Measurements from ENCODE around the gene EGFL7.

Gene EGFL7

GRCh38 chr9:136671646-136672430 lies 9.1 kb downstream of the EGFL7 start:
- Mint-ChIP-seq H3K4me3 (no peak overlapping the region), H3K27me3 (peaks cover 2% of the 10 kb centered on the region), H3K9me3 (no peaks in the 10 kb centered on the region), H3K36me3 (no peaks in the 10 kb centered on the region), H3K27ac (no peak overlapping the region), H3K4me1 (no peaks in the 10 kb centered on the region)

DNA sequence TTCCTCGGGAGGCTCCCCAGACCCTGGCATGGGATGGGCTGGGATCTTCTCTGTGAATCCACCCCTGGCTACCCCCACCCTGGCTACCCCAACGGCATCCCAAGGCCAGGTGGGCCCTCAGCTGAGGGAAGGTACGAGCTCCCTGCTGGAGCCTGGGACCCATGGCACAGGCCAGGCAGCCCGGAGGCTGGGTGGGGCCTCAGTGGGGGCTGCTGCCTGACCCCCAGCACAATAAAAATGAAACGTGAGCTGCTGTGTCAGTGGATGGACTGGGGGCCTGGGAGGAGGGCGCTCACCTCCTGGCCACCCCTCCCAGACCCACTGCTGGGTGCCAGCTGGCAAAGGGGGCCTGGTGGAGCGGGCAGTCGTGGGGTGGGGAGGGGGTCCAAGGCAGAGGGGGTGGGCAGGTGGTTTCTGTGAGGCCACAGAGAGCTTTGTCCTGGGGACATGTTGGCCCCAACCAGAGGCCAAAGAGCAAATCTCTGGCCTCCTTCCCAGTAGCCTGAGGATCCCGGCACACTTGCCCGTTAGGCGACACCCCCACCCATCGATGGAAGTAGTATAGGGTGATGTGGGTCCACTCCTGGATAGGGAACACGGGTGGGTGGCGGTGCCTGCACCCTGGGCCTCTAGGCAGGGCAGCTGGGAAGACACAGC lies 9.8 kb downstream of the EGFL7 start:
- no peak overlapping the region for H3K4me3 Mint-ChIP-seq
- H3K4me1 Mint-ChIP-seq, result no peaks in the 10 kb centered on the region
- no peaks in the 10 kb centered on the region for H3K9me3 Mint-ChIP-seq
- H3K27me3 Mint-ChIP-seq, result peaks cover 2% of the 10 kb centered on the region
- H3K36me3 Mint-ChIP-seq, result no peaks in the 10 kb centered on the region
- no peak overlapping the region for H3K27ac Mint-ChIP-seq

- H3K27ac Mint-ChIP-seq, result no peak overlapping the region
- no peaks in the 10 kb centered on the region for H3K4me1 Mint-ChIP-seq
- H3K36me3 Mint-ChIP-seq, result no peaks in the 10 kb centered on the region
- no peak overlapping the region for H3K4me3 Mint-ChIP-seq
- H3K9me3 Mint-ChIP-seq, result no peaks in the 10 kb centered on the region
- peaks cover 2% of the 10 kb centered on the region for H3K27me3 Mint-ChIP-seq
Observed at GRCh38 chr9:136673088-136673974, 10.6 kb downstream of the EGFL7 start.

DNA sequence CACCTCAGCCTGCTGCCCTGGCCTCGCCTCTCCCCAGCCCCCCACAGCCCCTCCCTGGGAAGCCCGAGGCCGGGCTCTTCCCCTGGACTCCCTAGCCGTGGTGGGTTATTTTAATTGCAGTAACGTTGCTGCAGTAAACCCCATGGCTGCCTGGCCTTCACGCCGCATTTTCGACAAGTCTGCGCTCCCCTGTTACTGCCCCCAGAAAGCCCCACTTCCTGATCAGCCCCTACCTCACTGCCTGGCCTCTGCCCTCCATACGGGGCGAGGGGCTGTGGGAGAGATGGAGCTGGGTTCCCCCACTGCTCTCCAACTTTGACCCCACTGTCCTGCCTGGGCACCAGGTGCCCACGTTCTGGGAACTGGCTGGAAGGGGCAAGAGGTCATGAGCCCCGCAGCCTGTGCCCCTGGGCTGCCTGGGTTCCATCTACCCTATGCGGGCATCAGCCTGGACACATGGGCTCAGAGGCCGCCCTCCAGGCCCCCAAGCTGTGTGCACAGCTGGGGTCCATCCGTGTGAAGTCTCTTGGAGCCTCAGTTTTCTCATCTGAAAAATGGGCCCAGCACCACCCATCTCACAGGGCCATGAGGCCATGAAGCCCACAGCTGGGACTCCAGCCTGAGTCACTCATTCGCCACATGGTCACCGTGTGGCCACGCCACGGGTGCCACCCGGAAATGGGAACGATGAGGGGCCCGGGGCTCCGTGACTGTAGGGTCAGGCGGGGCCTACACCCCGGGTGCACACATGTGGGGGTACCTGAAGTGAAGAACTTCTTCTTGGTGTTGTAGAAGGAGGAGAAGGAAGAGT lies 11.5 kb downstream of the EGFL7 start:
- H3K9me3 Mint-ChIP-seq, result no peaks in the 10 kb centered on the region
- H3K4me1 Mint-ChIP-seq, result no peaks in the 10 kb centered on the region
- H3K27me3 Mint-ChIP-seq, result no peaks in the 10 kb centered on the region
- no peak overlapping the region for H3K4me3 Mint-ChIP-seq
- H3K27ac Mint-ChIP-seq, result peak overlapping the region; percentile 30
- no peaks in the 10 kb centered on the region for H3K36me3 Mint-ChIP-seq

GRCh38 chr9:136674786-136675349 lies 12.2 kb downstream of the EGFL7 start:
- Mint-ChIP-seq H3K4me1 (no peaks in the 10 kb centered on the region), H3K4me3 (no peak overlapping the region), H3K27me3 (no peaks in the 10 kb centered on the region), H3K9me3 (no peaks in the 10 kb centered on the region), H3K36me3 (no peaks in the 10 kb centered on the region), H3K27ac (no peak overlapping the region)

DNA sequence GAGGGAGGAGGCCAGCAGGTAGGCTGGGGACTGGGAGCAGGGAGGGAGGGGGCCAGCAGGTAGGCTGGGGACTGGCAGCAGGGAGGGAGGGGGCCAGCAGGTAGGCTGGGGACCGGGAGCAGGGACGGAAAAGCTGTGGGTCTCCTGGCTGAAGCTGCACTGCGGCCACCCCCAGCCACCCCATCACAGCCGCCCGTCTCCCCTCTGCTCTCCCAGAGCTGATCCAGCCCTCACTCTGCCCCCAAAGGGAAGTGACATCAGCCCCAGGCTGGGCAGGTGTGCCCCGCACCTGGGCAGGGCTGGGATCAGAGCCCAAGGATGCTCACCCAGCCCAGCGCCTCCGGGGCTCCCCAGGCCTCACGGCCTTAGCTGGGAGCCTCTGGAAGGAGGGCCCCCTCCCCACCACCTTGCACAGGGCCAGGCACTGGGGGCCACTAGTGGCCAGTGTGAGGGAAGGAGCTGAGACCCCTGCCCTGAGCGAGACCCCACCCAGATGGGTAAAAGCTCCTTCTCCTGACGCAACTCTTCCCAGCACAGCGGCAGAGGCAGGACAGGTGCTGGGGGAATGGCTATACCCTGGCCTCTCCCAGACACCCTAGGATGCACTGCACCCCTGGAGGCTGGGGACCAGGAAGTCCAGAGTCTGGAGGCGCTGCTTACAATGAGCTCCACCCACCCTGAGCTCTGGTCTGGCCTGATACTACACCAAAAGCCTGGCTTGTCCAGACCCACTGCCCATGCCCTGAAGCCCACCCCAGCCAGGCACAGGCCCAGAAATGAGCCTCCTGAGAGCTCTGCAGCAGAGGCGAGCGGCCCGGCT lies 13.0 kb downstream of the EGFL7 start:
- Mint-ChIP-seq H3K9me3 (no peaks in the 10 kb centered on the region), H3K27ac (no peak overlapping the region), H3K4me3 (no peak overlapping the region), H3K4me1 (no peaks in the 10 kb centered on the region), H3K36me3 (no peaks in the 10 kb centered on the region), H3K27me3 (no peaks in the 10 kb centered on the region)

GRCh38 chr9:136676297-136676794 lies 13.6 kb downstream of the EGFL7 start:
- H3K4me3 Mint-ChIP-seq, result no peak overlapping the region
- no peaks in the 10 kb centered on the region for H3K9me3 Mint-ChIP-seq
- no peaks in the 10 kb centered on the region for H3K4me1 Mint-ChIP-seq
- no peaks in the 10 kb centered on the region for H3K36me3 Mint-ChIP-seq
- H3K27ac Mint-ChIP-seq, result no peak overlapping the region
- H3K27me3 Mint-ChIP-seq, result no peaks in the 10 kb centered on the region

GRCh38 chr9:136676920-136677686 lies 14.4 kb downstream of the EGFL7 start:
- H3K9me3 Mint-ChIP-seq, result no peaks in the 10 kb centered on the region
- no peaks in the 10 kb centered on the region for H3K4me1 Mint-ChIP-seq
- H3K36me3 Mint-ChIP-seq, result no peaks in the 10 kb centered on the region
- H3K27ac Mint-ChIP-seq, result no peak overlapping the region
- no peaks in the 10 kb centered on the region for H3K27me3 Mint-ChIP-seq
- no peak overlapping the region for H3K4me3 Mint-ChIP-seq

- no peaks in the 10 kb centered on the region for H3K36me3 Mint-ChIP-seq
- H3K4me1 Mint-ChIP-seq, result no peaks in the 10 kb centered on the region
- no peak overlapping the region for H3K4me3 Mint-ChIP-seq
- H3K9me3 Mint-ChIP-seq, result no peaks in the 10 kb centered on the region
- no peak overlapping the region for H3K27ac Mint-ChIP-seq
- H3K27me3 Mint-ChIP-seq, result no peaks in the 10 kb centered on the region
Observed at GRCh38 chr9:136678034-136678433, 15.3 kb downstream of the EGFL7 start.

- no peaks in the 10 kb centered on the region for H3K36me3 Mint-ChIP-seq
- H3K27ac Mint-ChIP-seq, result no peak overlapping the region
- no peaks in the 10 kb centered on the region for H3K27me3 Mint-ChIP-seq
- no peaks in the 10 kb centered on the region for H3K4me1 Mint-ChIP-seq
- H3K4me3 Mint-ChIP-seq, result no peak overlapping the region
- H3K9me3 Mint-ChIP-seq, result no peaks in the 10 kb centered on the region
Observed at GRCh38 chr9:136678624-136679023, 15.9 kb downstream of the EGFL7 start.

DNA sequence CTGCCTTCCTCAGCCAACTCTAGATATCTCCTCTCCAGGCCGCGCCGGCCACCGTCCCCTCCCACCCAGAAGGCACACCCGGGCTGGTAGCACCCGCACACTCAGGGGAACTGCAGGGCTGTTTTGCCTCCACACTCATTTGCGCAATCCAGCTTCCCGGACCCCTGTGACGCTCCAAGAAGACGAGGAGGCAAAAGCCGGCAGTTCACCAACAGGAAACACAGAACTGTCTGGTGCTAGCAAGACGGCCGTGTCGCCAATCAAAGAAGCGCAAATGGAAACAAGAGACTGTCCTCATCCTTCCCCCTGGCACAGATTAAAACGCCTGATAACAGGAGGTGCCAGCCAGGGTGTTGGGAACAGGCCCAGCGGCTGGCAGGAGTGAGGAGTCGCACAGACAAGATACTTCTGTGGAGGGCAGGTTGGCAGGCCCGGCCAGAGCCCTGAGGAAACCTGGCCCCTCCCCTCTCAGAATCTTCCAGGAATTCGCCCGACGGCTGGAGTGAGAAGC lies 16.8 kb downstream of the EGFL7 start:
- Mint-ChIP-seq H3K9me3 (no peaks in the 10 kb centered on the region), H3K4me1 (no peaks in the 10 kb centered on the region), H3K4me3 (no peak overlapping the region), H3K27ac (no peak overlapping the region), H3K36me3 (no peaks in the 10 kb centered on the region), H3K27me3 (no peaks in the 10 kb centered on the region)

- Mint-ChIP-seq H3K27ac (no peak overlapping the region), H3K36me3 (no peaks in the 10 kb centered on the region)
Observed at GRCh38 chr9:136681029-136681428, 18.3 kb downstream of the EGFL7 start.

DNA sequence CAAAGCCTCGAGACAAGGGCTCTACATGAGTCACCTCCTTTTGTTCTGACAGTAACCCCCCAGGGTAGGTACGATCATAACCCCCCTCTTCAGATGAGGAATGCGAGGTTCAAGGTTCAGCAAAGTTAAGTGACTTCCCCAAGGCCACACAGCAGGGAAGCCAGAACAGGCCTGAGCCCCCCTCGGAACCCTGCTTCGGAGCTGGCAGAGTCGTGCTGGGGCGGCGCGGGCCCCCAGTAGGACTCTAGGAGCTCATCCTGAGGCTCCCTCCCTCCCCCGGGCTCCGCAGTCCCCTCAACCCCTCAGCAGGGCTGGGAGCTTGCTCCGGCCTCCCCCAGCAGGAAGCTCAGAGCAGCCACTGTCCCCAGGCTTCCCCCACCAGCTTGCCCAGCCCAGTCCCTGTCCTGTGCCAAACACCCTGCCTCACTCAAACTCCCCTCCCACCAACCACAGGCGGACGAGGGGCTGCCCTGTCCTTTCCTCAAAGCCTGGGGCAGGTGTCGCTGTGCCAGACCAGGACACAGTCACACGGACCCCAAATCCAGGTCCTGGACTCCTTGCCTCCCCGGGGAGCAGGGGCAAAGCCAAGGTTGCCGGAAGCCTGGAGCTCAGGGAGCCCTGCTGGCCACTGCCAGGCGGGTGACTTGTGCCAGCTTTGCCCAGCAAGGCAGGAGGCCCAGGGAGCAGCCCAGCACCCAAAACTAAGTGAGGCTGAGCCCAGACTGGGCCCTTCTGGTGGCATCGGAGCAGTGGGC lies 19.4 kb downstream of the EGFL7 start:
- Mint-ChIP-seq H3K4me3 (no peak overlapping the region), H3K9me3 (no peaks in the 10 kb centered on the region), H3K36me3 (no peaks in the 10 kb centered on the region), H3K27ac (no peak overlapping the region), H3K27me3 (no peaks in the 10 kb centered on the region), H3K4me1 (no peaks in the 10 kb centered on the region)

More at GRCh38 chr9:136681029-136681428, 18.3 kb downstream of the EGFL7 start:
- Mint-ChIP-seq H3K27me3 (no peaks in the 10 kb centered on the region), H3K4me3 (no peak overlapping the region), H3K4me1 (no peaks in the 10 kb centered on the region), H3K9me3 (no peaks in the 10 kb centered on the region)
